ENCODE results near the gene NKAIN2.

NKAIN2 gene

GRCh38 chr6:124769811-124770544 is 966.3 kb downstream of the NKAIN2 start:
- no peak for DNase-seq (ENCODE audit: low read depth)

GRCh38 chr6:124770784-124771183 is 967.1 kb downstream of the NKAIN2 start:
- no peak for DNase-seq (ENCODE audit: low read depth)

- DNase-seq (ENCODE audit: low read depth) = no peak
These were observed 969.2 kb downstream of the NKAIN2 start for GRCh38 chr6:124772733-124773319.

DNA sequence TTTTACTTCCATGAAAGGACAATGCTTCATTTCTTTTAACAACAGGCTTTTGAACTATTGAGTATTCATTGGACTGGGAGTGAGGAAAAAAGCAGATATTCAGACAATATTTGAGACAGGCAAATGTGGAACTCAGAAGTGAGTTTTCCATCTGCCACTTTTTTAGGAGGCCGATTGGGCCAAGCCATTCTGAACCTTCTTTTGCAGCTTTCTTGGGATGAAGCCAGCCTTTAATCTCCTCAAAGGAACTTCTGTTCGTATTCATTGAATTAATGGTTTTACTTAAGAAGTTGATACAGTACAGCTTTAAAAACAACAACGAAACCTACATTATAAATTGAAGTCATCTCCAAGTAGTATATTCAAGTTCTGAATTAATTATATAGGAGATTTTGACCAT is 971.5 kb downstream of the NKAIN2 start:
- DNase-seq (ENCODE audit: low read depth) = no peak

DNA sequence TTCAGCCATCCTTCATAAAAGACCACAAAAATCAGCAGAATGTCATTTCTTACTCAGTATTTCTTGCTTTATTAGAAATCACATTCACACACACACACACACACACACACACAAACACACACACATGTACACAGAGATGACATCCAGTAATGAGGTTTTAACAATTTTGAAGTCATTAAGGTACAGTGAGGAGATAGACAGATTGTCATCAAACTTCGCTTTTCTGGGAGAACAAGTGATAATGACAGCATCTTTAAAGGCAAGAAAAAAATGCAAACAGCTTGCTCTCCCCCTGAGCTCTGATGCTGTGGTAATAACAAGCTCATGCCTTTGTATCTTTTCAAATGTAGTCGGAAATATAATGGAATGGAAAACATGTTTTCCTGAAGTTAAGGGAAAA is 974.2 kb downstream of the NKAIN2 start:
- no peak for DNase-seq (ENCODE audit: low read depth)

GRCh38 chr6:124780623-124781022 is 977.0 kb downstream of the NKAIN2 start:
- DNase-seq (ENCODE audit: low read depth) = no peak

- no peak for DNase-seq (ENCODE audit: low read depth)
These were observed 979.7 kb downstream of the NKAIN2 start for GRCh38 chr6:124783344-124783743.

GRCh38 chr6:124791156-124791555 is 987.5 kb downstream of the NKAIN2 start:
- no peak for DNase-seq (ENCODE audit: low read depth)

GRCh38 chr6:124792386-124792785 is 988.7 kb downstream of the NKAIN2 start:
- DNase-seq (ENCODE audit: low read depth) = no peak

GRCh38 chr6:124793398-124793797 is 989.7 kb downstream of the NKAIN2 start:
- no peak for DNase-seq (ENCODE audit: low read depth)

DNA sequence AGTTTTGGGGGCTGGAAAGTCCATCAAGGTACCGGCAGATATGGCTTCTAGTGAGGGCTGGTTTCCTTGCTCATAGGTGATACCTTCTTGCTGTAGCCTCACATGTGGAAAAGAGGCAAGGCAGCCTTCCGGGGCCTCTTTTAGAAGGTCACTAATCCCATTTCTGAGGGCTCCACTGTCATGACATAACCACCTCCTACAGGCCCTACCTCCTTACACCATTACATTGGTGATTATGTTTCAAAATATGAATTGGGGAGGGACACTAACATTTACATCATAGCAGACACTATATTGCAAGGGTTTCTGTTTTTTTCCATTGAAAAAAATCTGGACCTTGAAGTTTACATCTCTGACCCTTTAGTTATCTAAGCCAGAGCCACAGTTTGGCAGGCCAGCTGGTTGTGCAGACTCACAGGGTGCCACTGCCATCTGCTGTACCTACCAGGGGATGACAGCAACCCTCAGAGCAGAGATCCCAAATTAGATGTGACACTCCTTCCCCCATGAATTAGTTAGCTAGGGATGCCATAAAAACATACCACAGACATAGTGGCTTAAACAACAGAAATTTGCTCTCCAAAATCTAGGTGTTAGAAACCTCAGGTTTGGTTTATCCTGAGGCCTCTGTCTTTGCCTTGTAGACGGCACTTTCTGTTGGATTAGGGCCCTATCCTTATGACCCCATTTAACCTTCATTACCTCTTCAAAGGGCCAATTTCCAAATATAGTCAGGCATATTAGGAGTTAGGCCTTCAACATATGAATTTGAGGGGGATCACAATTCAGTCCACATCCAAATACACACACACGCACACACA is 992.2 kb downstream of the NKAIN2 start:
- DNase-seq (ENCODE audit: low read depth) = no peak

GRCh38 chr6:124796464-124796970 is 992.9 kb downstream of the NKAIN2 start:
- DNase-seq (ENCODE audit: low read depth) = no peak

- DNase-seq (ENCODE audit: low read depth) = no peak
These were observed 993.6 kb downstream of the NKAIN2 start for GRCh38 chr6:124797224-124797623.

- DNase-seq (ENCODE audit: low read depth) = no peak
These were observed 995.4 kb downstream of the NKAIN2 start for GRCh38 chr6:124798942-124799496.

GRCh38 chr6:124799638-124800037 is 996.0 kb downstream of the NKAIN2 start:
- DNase-seq (ENCODE audit: low read depth) = no peak

DNA sequence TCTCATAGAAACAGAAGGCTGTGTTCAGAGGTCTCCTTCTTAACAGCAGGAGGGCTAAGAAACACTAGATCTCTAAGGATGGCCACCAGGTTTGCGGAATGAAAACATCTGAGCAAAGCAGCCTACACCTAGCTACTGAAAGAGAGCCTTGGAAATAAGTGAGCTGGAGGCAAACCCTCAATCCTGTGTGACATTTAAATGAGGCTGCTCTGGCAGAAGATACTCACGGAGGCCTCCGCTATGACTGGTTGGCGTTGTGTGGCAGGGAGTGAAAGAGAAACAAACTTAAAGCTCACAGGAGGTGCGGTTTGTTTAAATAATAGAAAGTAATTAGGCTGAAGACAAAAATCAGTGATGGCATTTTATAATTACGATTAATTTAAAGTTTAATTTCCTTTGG is 996.6 kb downstream of the NKAIN2 start:
- no peak for DNase-seq (ENCODE audit: low read depth)

DNA sequence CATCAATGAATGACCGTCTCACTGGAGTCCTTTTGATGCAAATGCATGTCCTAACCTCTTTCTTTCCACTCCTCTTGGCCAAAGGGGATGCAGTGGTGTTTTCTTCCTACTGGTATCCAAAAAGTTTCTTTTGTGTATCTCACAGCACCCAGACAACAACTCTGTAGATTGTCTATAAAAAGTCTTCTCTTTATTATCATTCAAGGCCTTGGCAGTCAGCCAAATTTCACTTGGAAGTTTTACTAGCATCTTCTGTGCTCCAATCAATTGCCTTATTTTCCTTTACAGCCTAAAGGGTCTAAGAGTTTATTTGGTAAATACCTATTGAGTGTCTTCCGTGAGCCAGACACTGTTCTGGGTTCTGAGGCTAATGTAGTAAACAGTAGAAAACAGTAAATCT is 1008.4 kb downstream of the NKAIN2 start:
- no peak for DNase-seq (ENCODE audit: low read depth)

GRCh38 chr6:124819346-124819745 is 1015.7 kb downstream of the NKAIN2 start:
- no peak for DNase-seq (ENCODE audit: low read depth)

DNA sequence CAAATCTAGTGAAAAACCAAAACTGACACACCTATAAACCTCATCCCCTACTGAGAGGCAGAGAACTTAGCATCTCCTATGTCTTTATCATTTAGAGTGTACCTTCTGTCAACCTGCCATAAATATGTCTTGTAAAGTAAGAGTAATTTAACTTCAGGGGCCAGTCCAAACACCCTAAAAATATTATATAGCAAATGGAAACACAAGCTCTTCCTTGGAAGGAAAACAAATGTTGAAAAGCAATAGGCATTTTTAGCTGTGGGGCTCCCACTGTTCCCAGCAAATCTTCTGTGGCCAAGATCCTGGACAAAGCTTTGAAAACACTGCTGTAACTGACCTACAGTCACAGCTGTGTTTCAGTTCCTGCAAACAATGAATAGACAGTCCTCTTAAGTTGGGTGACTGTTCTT is 1018.5 kb downstream of the NKAIN2 start:
- DNase-seq (ENCODE audit: low read depth) = no peak

DNA sequence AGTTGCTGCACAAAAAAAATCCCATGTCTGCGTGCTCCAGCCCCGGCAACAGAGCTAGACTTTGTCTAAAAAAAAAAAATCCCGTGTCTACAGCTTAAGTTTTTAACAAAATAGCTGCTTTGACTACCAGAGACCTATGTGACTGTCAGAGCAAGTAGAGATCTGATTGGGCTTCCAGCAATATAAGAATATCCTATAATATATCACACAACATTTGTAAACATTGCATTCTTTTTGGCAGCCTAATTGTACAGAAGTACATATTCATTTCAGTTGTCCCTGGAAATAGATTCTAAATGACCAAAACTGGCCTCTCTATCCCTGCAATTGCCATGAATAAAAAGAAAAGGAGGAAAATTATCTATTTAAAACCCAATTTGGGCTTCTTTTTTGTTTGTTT is 1019.1 kb downstream of the NKAIN2 start:
- no peak for DNase-seq (ENCODE audit: low read depth)

DNA sequence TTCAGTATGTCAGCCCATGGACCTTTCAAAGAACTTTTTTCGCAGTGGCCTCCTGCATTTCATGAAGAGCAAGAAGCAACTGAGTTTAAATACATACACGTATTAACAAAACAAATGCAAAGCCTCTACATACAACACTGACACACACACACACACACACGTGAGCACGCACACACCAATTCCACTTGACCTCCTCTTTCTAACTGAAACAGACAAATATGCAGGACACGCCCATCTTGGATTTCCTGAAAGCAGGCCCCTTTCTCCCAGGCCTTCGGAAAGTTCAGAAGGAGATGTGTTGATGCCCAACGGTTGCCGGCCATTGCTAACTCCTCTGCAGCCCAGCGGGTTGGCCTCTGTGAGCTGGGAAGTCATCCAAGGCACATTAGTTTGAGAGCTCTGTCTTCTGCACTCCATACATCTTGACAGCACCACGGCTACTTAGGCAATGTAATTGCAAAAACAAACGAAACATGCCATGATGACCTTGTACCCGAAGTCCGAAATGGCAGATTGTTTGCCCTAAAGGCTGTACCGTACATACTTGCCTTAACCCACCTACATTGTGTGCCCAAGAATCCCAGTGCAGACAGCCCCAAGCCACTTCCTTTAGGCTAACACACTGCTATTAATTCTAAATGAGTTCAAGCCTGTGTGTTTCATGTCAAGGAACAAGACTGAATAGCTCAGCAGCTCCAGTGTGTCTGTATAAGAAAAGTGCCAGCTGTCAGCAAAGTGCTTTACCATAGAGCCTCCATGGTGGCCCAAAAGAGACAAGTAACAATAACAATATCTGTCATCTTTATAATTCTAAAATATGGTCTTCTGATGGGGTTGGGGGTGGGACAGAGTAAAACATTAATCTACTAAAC is 1019.8 kb downstream of the NKAIN2 start:
- no peak for DNase-seq (ENCODE audit: low read depth)

- no peak for DNase-seq (ENCODE audit: low read depth)
These were observed 1021.9 kb downstream of the NKAIN2 start for GRCh38 chr6:124825564-124825963.
